GM23248 (cell line): ENCODE measurements around the gene GTF2H1. TPM values are rescaled to one million over a fixed set of nuclear protein-coding genes. Genes with fewer than 3 reads are reported as not detected.
"Not testable (repeated sequence)": the region's sequence is repeated elsewhere in the genome, so short reads cannot be mapped to it uniquely, and the experiment has no call there.

Experiments used
- DNase-seq: peaks from one replicate; pipeline ENCODE4 v3.0.0-alpha.2; 2015
- H2AFZ ChIP-seq: fragments of 200-600 bp; sonication (generic); 2 replicates; pipeline ENCODE4 v1.6.1; 2016; ENCODE audit warnings: antibody characterized with exemption
- H3F3A ChIP-seq: fragments of 200-600 bp; sonication (generic); 2 replicates; pipeline ENCODE4 v1.6.1; 2016; ENCODE audit warnings: mild to moderate bottlenecking, antibody characterized with exemption, mixed run types; ENCODE audit not compliant: insufficient read depth
- H3K27ac ChIP-seq: fragments of 200-600 bp; sonication (generic); 2 replicates; pipeline ENCODE4 v1.5.1; 2016; ENCODE audit warnings: mild to moderate bottlenecking
- H3K27me3 ChIP-seq: fragments of 200-600 bp; sonication (generic); replicated peaks from 2 replicates; pipeline ENCODE4 v1.6.1; 2016; ENCODE audit warnings: mild to moderate bottlenecking; ENCODE audit not compliant: insufficient read depth
- H3K36me3 ChIP-seq: fragments of 200-600 bp; sonication (generic); 2 replicates; pipeline ENCODE4 v1.6.1; 2016; ENCODE audit warnings: low read depth, mild to moderate bottlenecking
- H3K4me1 ChIP-seq: fragments of 200-600 bp; sonication (generic); 2 replicates; pipeline ENCODE4 v1.6.1; 2016; ENCODE audit warnings: mild to moderate bottlenecking; ENCODE audit not compliant: insufficient read depth
- H3K4me2 ChIP-seq: fragments of 200-600 bp; sonication (generic); one replicate; pipeline ENCODE4 v1.6.1; 2016; ENCODE audit warnings: mild to moderate bottlenecking; ENCODE audit not compliant: unreplicated experiment
- H3K4me3 ChIP-seq: fragments of 200-600 bp; sonication (generic); 2 replicates; pipeline ENCODE4 v1.5.1; 2016; ENCODE audit warnings: mild to moderate bottlenecking
- H3K79me2 ChIP-seq: fragments of 200-600 bp; sonication (generic); 2 replicates; pipeline ENCODE4 v1.6.1; 2016; ENCODE audit warnings: mild to moderate bottlenecking; ENCODE audit not compliant: insufficient read depth
- H3K9ac ChIP-seq: fragments of 200-600 bp; sonication (generic); 2 replicates; pipeline ENCODE4 v1.6.1; 2016; ENCODE audit warnings: mild to moderate bottlenecking
- H3K9me2 ChIP-seq: fragments of 200-600 bp; sonication (generic); 2 replicates; pipeline ENCODE4 v1.6.1; 2016; ENCODE audit warnings: mixed run types, mild to moderate bottlenecking, moderate library complexity; ENCODE audit not compliant: insufficient read depth
- H3K9me3 ChIP-seq: fragments of 200-600 bp; sonication (generic); one replicate; pipeline ENCODE4 v1.6.1; 2017; ENCODE audit warnings: low read depth
- H4K20me1 ChIP-seq: fragments of 200-600 bp; sonication (generic); 2 replicates; pipeline ENCODE4 v1.6.0; 2016; ENCODE audit not compliant: insufficient read depth
- EZH2 ChIP-seq: fragments of 200-600 bp; sonication (generic); IDR thresholded peaks from 2 replicates; pipeline ENCODE4 v1.6.1; 2018; ENCODE audit warnings: antibody characterized with exemption, mild to moderate bottlenecking; ENCODE audit not compliant: insufficient read depth, poor library complexity, severe bottlenecking
- EZH2phosphoT487 ChIP-seq: fragments of 200-600 bp; sonication (generic); IDR thresholded peaks from 2 replicates; pipeline ENCODE4 v1.6.1; 2018; ENCODE audit warnings: antibody characterized with exemption, moderate library complexity, mild to moderate bottlenecking, low read depth; ENCODE audit not compliant: insufficient read depth
- WGBS, 2 experiments: methylation state at CpG; one replicate each; pipeline ENCODE4 v1.1.6; 2015 to 2017; ENCODE audit warnings: low lambda C conversion rate in 2 of 2, low coverage in 1 of 2; ENCODE audit errors: missing lambda C conversion rate in 2 of 2; 5-methylcytosine and 5-hydroxymethylcytosine counted together
- in situ Hi-C: fragments of 300-500 bp; cut with MboI; formaldehyde crosslinking; loops from 2 replicates; pipeline ENCODE4 v1.15.0; 2020
- microRNA-seq: library from miRNA; unstranded; fragments of <30 nt; microRNA quantifications from one replicate; pipeline ENCODE4, GENCODE V29; 2016; ENCODE audit warnings: borderline number of aligned reads
- polyA plus RNA-seq: library from polyadenylated mRNA; unstranded; fragments of >200 nt; fragmentation: Nextera tagmentation; extraction: Ambion mirVana; gene quantifications from 2 replicates; pipeline ENCODE4 v1.2.1, GENCODE V29; 2016
- small RNA-seq: library from RNA; depleted of rRNA; stranded (forward); fragments of <200 nt; gene quantifications from one replicate; pipeline ENCODE3, GENCODE V24; 2014; ENCODE audit warnings: low read depth, low replicate concordance
- total RNA-seq: library from RNA; depleted of rRNA; stranded (reverse); fragments of >200 nt; shearing (Covaris generic); gene quantifications from 2 replicates; pipeline ENCODE4 v1.2.3, GENCODE V29; 2014; rRNA removed

GTF2H1 gene
- total and polyA plus RNA-seq, 2 experiments from 2014 or later: 61.6 to 89.8 TPM

DNA sequence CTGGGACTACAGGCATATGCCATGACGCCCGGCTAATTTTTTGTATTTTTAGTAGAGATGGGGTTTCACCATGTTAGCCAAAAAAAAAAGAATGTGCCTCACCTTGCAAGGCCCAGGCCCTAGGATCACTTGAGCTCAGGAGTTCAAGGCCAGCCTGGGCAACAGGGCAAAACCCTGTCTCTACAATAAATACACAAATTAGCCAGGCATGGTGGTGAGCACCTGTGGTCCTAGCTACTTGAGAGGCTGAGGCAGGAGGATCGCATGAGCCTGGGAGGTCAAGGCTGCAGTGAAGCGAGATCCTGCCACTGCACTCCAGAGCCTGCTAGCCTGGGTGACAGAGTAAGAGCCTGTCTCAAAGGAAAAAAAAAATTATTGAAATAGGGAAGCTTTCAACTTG is 81.7 kb downstream of the GTF2H1 start:
- no peak for DNase-seq
- TF ChIP-seq EZH2phosphoT487 (no peak), EZH2 (no peak)
- peaks cover 22% of the 10 kb centered on the region for H3K4me1 ChIP-seq
- no peak overlapping the region for H3K9ac ChIP-seq
- H3K9me3 ChIP-seq: no peaks in the 10 kb centered on the region
- in situ Hi-C loops: no loop called here
- H4K20me1 ChIP-seq: peaks cover 30% of the 10 kb centered on the region
- H3K4me3 ChIP-seq: no peak overlapping the region
- H3K9me2 ChIP-seq: no peaks in the 10 kb centered on the region
- H3K36me3 ChIP-seq: peaks cover 86% of the 10 kb centered on the region
- H3K27me3 ChIP-seq: no peaks in the 10 kb centered on the region
- 95 to 100% methylated on average over 4 of the region's 4 CpGs for WGBS, 2 experiments
- 0 out of 2 replicates have a peak overlapping the region, but pooled peaks have one; percentile 5 for H3K27ac ChIP-seq
- H3K79me2 ChIP-seq: peaks cover 36% of the 10 kb centered on the region
- no peak overlapping the region for H2AFZ ChIP-seq
- H3K4me2 ChIP-seq: no peak overlapping the region
- H3F3A ChIP-seq: peaks cover 92% of the 10 kb centered on the region

DNA sequence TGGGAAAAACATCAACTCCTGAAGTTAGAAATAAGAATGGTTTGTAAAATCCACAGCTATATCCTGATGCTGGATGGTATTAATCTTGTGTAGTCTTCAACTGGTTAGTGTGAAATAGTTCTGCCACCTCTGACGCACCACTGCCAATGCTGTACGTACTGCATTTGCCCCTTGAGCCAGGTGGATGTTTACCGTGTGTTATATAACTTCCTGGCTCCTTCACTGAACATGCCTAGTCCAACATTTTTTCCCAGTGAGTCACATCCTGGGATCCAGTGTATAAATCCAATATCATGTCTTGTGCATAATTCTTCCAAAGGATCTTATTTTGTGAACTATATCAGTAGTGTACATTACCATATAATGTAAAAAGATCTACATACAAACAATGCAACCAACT is 85.0 kb downstream of the GTF2H1 start:
- peaks cover 15% of the 10 kb centered on the region; the same call in 1 of the 2 replicates for H4K20me1 ChIP-seq
- in situ Hi-C loops, H3K9ac ChIP-seq, H3K27me3 ChIP-seq, H3K4me1 ChIP-seq, H3K9me3 ChIP-seq, H3K4me3 ChIP-seq, H3K4me2 ChIP-seq, H2AFZ ChIP-seq, H3K9me2 ChIP-seq: not testable (repeated sequence)
- H3K36me3 ChIP-seq: peaks cover 58% of the 10 kb centered on the region
- peaks cover 86% of the 10 kb centered on the region for H3F3A ChIP-seq
- peak; percentile 34 for DNase-seq
- H3K27ac ChIP-seq: peak overlapping the region; percentile 45
- peaks cover 13% of the 10 kb centered on the region for H3K79me2 ChIP-seq
- WGBS, 2 experiments: 68 to 69% methylated on average over 3 of the region's 3 CpGs

DNA sequence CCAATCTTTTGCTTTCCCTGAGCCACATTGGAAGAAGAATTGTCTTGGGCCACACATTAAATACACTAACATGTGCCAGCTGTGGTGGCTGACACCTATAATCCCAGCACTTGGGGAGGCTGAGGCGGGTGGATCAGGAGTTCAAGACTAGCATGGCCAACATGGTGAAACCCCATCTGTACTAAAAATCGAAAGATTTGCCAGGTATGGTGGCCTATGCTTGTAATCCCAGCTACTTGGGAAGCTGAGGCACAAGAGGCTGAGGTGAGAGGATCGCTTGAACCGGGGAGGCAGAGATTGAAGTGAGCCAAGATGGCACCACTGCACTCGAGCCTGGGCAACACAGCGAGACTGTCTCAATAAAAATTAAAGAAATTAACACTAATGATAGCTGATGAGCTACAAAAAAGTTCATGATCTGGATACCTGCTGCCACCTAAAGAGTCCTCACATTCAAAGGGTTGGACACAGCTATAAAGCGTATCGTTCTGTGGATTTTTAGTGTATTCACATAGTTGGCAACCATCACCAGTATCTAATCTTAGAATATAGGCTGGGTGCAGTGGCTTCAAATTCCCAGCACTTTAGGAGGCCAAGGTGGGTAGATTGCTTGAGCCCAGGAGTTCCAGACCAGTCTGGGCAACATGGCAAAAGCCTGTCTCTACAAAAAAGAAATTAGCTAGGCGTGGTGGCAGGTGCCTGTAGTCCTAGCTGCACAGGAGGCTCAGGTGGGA is 86.4 kb downstream of the GTF2H1 start:
- peak; percentile 37 for DNase-seq
- Histone ChIP-seq H3K9ac (no peak overlapping the region), H3K79me2 (no peaks in the 10 kb centered on the region; the same call in 1 of the 2 replicates), H3K9me3 (no peaks in the 10 kb centered on the region), H3K27ac (peak overlapping the region; percentile 45), H3K4me1 (no peaks in the 10 kb centered on the region), H3K4me3 (no peak overlapping the region), H3K4me2 (no peak overlapping the region), H2AFZ (no peak overlapping the region), H3K9me2 (no peaks in the 10 kb centered on the region), H3K36me3 (peaks cover 45% of the 10 kb centered on the region), H3F3A (peaks cover 75% of the 10 kb centered on the region), H4K20me1 (peaks cover 4% of the 10 kb centered on the region; the same call in 1 of the 2 replicates), H3K27me3 (no peaks in the 10 kb centered on the region)
- in situ Hi-C loops: no loop called here
- TF ChIP-seq EZH2phosphoT487: no peak
- no peak for TF ChIP-seq EZH2
- 84 to 89% methylated on average over 9 of the region's 9 CpGs for WGBS, 2 experiments

DNA sequence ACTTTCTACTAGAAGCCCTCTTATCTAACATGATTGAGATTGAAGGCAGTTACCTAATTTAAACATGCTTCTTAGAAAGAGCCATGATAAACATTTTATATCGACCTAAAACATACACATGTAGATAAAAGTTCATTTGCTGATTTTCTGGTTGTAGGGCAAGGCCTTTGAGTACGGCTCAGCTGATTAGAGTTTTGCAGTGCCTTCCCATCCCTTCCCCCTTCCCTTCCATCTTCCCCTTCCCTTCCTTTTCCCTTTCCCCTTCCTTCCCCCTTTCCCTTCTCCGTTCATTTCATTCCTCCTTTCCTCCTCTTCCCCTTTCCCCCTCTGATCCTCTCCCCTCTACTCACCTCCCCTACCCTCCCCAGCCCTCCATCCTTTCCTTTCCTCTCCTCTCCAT is 94.1 kb downstream of the GTF2H1 start:
- Histone ChIP-seq H3K4me3 (no peak overlapping the region), H3K4me2 (no peak overlapping the region), H3K27ac (no peak overlapping the region), H3F3A (peaks cover 5% of the 10 kb centered on the region; the same call in 1 of the 2 replicates), H3K9me3 (no peaks in the 10 kb centered on the region), H3K9ac (no peak overlapping the region), H2AFZ (no peak overlapping the region), H3K79me2 (no peaks in the 10 kb centered on the region), H4K20me1 (no peaks in the 10 kb centered on the region), H3K27me3 (no peaks in the 10 kb centered on the region), H3K9me2 (no peaks in the 10 kb centered on the region), H3K36me3 (no peaks in the 10 kb centered on the region), H3K4me1 (no peaks in the 10 kb centered on the region)
- no peak for TF ChIP-seq EZH2
- no peak for TF ChIP-seq EZH2phosphoT487
- DNase-seq: no peak
- in situ Hi-C loops: no loop called here
- WGBS, 2 experiments: 86% methylated on average over 2 to 3 of the region's 3 CpGs

Small RNA genes lying within 50 kb of the gene (microRNA-seq; reads per million reads assigned to microRNA genes)
- gene MIR3159: not detected

Small RNA genes lying within 50 kb of the gene (small RNA-seq; reads per million reads assigned to genes)
- not detected for gene MIR3159

Other genes starting within 250 kb of the GTF2H1 start
- 7.5 and 12.6 TPM in 2 replicates for gene SAAL1, start 216.5 kb upstream of the GTF2H1 start, total RNA-seq
- 11.6 and 12.9 TPM in 2 replicates for gene SAAL1, start 216.5 kb upstream of the GTF2H1 start, polyA plus RNA-seq
- not detected in 2 replicates for gene MRGPRX3, start 190.0 kb upstream of the GTF2H1 start, total RNA-seq
- gene MRGPRX3, start 190.0 kb upstream of the GTF2H1 start, polyA plus RNA-seq: not detected in 2 replicates
- gene MRGPRX4, start 149.7 kb upstream of the GTF2H1 start, total RNA-seq: not detected in 2 replicates
- not detected in 2 replicates for gene MRGPRX4, start 149.7 kb upstream of the GTF2H1 start, polyA plus RNA-seq
- gene SAA4, start 85.8 kb upstream of the GTF2H1 start, total RNA-seq: not detected in 2 replicates
- not detected in 2 replicates for gene SAA4, start 85.8 kb upstream of the GTF2H1 start, polyA plus RNA-seq
- gene SAA2, start 73.9 kb upstream of the GTF2H1 start, total RNA-seq: not detected in 2 replicates
- gene SAA2, start 73.9 kb upstream of the GTF2H1 start, polyA plus RNA-seq: not detected in 2 replicates
- gene SAA1, start 56.3 kb upstream of the GTF2H1 start, total RNA-seq: not detected in 2 replicates
- gene SAA1, start 56.3 kb upstream of the GTF2H1 start, polyA plus RNA-seq: not detected in 2 replicates
- gene HPS5, start 427 bp upstream of the GTF2H1 start, total RNA-seq: 34.7 and 34.9 TPM in 2 replicates
- 20.2 and 20.4 TPM in 2 replicates for gene HPS5, start 427 bp upstream of the GTF2H1 start, polyA plus RNA-seq
- gene LDHA, start 72.0 kb downstream of the GTF2H1 start, total RNA-seq: 2,432 and 2,912 TPM in 2 replicates
- 5,221 and 5,406 TPM in 2 replicates for gene LDHA, start 72.0 kb downstream of the GTF2H1 start, polyA plus RNA-seq
- not detected in 2 replicates for gene LDHC, start 89.8 kb downstream of the GTF2H1 start, total RNA-seq
- gene LDHC, start 89.8 kb downstream of the GTF2H1 start, polyA plus RNA-seq: 0.23 TPM in 1 of 2 replicates, not detected in the other
- not detected in 2 replicates for gene LDHAL6A, start 133.3 kb downstream of the GTF2H1 start, total RNA-seq
- gene LDHAL6A, start 133.3 kb downstream of the GTF2H1 start, polyA plus RNA-seq: 0.09 TPM in 1 of 2 replicates, not detected in the other
- gene TSG101, start 204.4 kb downstream of the GTF2H1 start, total RNA-seq: 125 and 136 TPM in 2 replicates
- gene TSG101, start 204.4 kb downstream of the GTF2H1 start, polyA plus RNA-seq: 131 and 138 TPM in 2 replicates